Mesendoderm (in vitro differentiated cells): Measurements from ENCODE around the gene DNAJA3.

Source experiments
- DNase-seq: peaks from one replicate; pipeline ENCODE4 v3.0.0; 2013
- H2AK5ac ChIP-seq: 2 replicates; pipeline ENCODE4 v1.6.1; 2013; ENCODE audit warnings: low read length, inconsistent platforms
- H2BK120ac ChIP-seq: 2 replicates; pipeline ENCODE4 v1.6.1; 2013; ENCODE audit warnings: low read depth, mild to moderate bottlenecking, low read length, moderate library complexity, mixed read lengths
- H2BK15ac ChIP-seq: replicated peaks from 2 replicates; pipeline ENCODE4 v1.6.1; 2013; ENCODE audit warnings: low read depth, mild to moderate bottlenecking, moderate library complexity
- H2BK5ac ChIP-seq: 2 replicates; pipeline ENCODE4 v1.6.1; 2013; ENCODE audit warnings: low read length, inconsistent platforms
- H3K18ac ChIP-seq: 2 replicates; pipeline ENCODE4 v1.6.1; 2013; ENCODE audit warnings: mild to moderate bottlenecking, low read length, mixed read lengths
- H3K23ac ChIP-seq: one replicate; pipeline ENCODE4 v1.6.1; 2013; ENCODE audit warnings: low read length
- H3K27ac ChIP-seq: 2 replicates; pipeline ENCODE4 v1.5.1; 2013; ENCODE audit warnings: low read depth, mild to moderate bottlenecking, inconsistent platforms, low read length, moderate library complexity
- H3K27me3 ChIP-seq: 2 replicates; pipeline ENCODE4 v1.6.1; 2013; ENCODE audit warnings: low read length, control low read depth, mild to moderate bottlenecking, inconsistent platforms; ENCODE audit not compliant: insufficient read depth, poor library complexity
- H3K36me3 ChIP-seq: 2 replicates; pipeline ENCODE4 v1.6.1; 2013; ENCODE audit warnings: low read length, inconsistent platforms; ENCODE audit not compliant: control insufficient read depth, insufficient read depth
- H3K4ac ChIP-seq: one replicate; pipeline ENCODE4 v1.6.1; 2013; ENCODE audit warnings: low read depth, mild to moderate bottlenecking, low read length, moderate library complexity
- H3K4me1 ChIP-seq: 2 replicates; pipeline ENCODE4 v1.6.1; 2013; ENCODE audit warnings: low read depth, low read length, inconsistent platforms; ENCODE audit not compliant: control insufficient read depth
- H3K4me2 ChIP-seq: 2 replicates; pipeline ENCODE4 v1.6.1; 2013; ENCODE audit warnings: low read length
- H3K4me3 ChIP-seq: 2 replicates; pipeline ENCODE4 v1.5.1; 2013; ENCODE audit warnings: mild to moderate bottlenecking, low read length
- H3K56ac ChIP-seq: one replicate; pipeline ENCODE4 v1.6.1; 2013; ENCODE audit warnings: low read length
- H3K79me1 ChIP-seq: 2 replicates; pipeline ENCODE4 v1.6.1; 2013; ENCODE audit warnings: low read length, inconsistent platforms
- H3K79me2 ChIP-seq: 2 replicates; pipeline ENCODE4 v1.6.1; 2013; ENCODE audit warnings: mild to moderate bottlenecking, low read length; ENCODE audit not compliant: control insufficient read depth, insufficient read depth
- H3K9ac ChIP-seq: 2 replicates; pipeline ENCODE4 v1.6.1; 2013; ENCODE audit warnings: low read length, inconsistent platforms
- H4K5ac ChIP-seq: one replicate; pipeline ENCODE4 v1.6.1; 2013; ENCODE audit warnings: low read length
- H4K8ac ChIP-seq: one replicate; pipeline ENCODE4 v1.6.1; 2013; ENCODE audit warnings: low read depth, mild to moderate bottlenecking, control low read depth, low read length, moderate library complexity
- WGBS: extraction: QIAGEN DNeasy Blood & Tissue Kit; methylation state at CpG from one replicate; pipeline ENCODE4 v1.1.7; 2013; ENCODE audit warnings: low lambda C conversion rate, missing lambda C conversion rate; ENCODE audit not compliant: insufficient coverage; ENCODE audit errors: extremely low coverage; 5-methylcytosine and 5-hydroxymethylcytosine counted together

The DNAJA3 gene

DNA sequence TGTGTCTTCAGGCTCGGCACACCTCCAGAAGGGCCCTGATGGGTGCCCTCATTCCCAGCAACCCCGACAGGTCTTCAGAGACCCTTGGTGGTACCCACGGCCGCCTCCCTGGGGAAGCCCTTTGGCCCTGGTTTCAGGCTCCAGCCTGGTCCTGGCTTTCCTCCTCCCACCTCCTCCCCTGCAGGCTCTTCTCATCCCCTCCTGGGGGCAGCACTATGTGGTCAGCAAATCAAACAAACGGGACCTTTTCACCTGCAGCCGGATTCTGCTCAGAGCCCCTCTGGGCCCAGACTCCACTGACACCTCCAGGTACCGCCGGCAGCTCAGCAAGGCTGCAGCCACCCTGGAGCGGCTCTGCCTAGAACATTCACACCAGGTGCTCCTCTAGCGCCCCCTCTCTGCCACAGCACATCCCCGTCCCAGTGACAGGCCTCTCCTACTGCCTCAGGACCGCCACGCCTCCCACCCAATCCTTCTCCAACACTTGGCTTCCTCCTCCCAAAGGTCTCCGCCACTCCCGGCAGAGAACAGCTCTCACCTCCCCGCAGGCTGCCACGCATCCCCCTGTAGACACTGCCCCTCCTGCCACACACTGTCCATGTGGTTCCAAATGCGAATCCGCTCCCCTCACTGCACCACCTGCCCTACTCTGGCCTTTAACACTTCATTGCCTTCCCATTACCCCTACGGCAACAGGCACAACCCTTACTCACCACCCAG lies 21.3 kb upstream of the DNAJA3 start:
- no peak overlapping the region for H2AK5ac ChIP-seq
- WGBS = no CpG with 5 or more reads among the region's 20 CpGs
- peak; percentile 89 for DNase-seq

DNA sequence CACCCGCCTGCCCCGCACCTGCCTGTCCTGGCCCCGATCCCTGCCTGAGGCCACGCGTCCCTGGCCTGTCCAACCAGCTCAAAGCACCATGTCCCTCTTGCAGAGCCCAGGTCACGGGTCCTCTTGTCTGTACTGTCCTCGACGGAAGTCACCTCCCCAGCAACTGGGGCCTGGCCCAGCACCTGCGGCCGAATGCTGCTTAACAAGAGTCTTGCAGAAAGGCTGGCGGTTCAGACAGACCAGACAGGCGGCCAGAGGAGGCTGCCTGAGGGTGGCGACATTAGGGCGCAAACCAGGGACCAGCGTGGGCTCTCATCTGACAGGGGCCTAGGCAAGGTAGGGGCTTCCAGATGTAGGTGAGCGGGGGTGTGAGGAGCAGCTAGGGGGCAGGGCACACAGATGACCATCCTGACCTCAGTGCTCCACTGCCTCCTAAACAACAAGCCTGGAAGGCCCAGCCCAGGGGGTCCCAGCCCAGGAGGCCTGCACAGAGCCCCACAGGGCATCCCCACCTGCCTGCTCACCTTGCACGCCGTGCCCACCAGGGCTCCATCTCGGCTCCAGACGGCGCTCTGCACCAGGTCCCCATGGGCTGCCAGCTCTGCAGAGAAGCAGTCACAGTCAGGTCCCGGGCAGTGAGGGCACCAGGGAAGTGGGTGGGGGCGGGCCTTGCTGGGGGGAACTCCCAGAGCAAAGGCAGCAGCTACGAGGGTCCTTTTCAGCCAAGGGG lies 20.5 kb upstream of the DNAJA3 start:
- Histone ChIP-seq H3K9ac (no peak overlapping the region), H3K4me1 (no peaks in the 10 kb centered on the region), H2BK120ac (no peak overlapping the region), H4K8ac (no peak overlapping the region), H3K4me3 (no peak overlapping the region), H2BK15ac (no peak overlapping the region), H3K18ac (no peak overlapping the region), H3K4ac (no peak overlapping the region), H3K36me3 (no peaks in the 10 kb centered on the region), H3K23ac (no peak overlapping the region), H3K79me1 (no peaks in the 10 kb centered on the region), H3K79me2 (no peaks in the 10 kb centered on the region), H4K5ac (no peak overlapping the region), H2AK5ac (no peak overlapping the region), H3K27ac (no peak overlapping the region), H2BK5ac (no peak overlapping the region), H3K4me2 (no peak overlapping the region), H3K27me3 (no peaks in the 10 kb centered on the region), H3K56ac (no peak overlapping the region)
- DNase-seq = no peak
- WGBS = no CpG with 5 or more reads among the region's 24 CpGs

More for the DNA sequence above, 21.3 kb upstream of the DNAJA3 start:
- H3K9ac ChIP-seq = no peak overlapping the region
- no peak overlapping the region for H3K27ac ChIP-seq
- H3K27me3 ChIP-seq = no peaks in the 10 kb centered on the region
- H3K36me3 ChIP-seq = no peaks in the 10 kb centered on the region
- H3K4me1 ChIP-seq = no peaks in the 10 kb centered on the region
- no peaks in the 10 kb centered on the region for H3K79me2 ChIP-seq
- H4K5ac ChIP-seq = no peak overlapping the region
- H3K79me1 ChIP-seq = no peaks in the 10 kb centered on the region
- H2BK120ac ChIP-seq = no peak overlapping the region
- no peak overlapping the region for H2BK15ac ChIP-seq
- H2BK5ac ChIP-seq = no peak overlapping the region
- H3K18ac ChIP-seq = no peak overlapping the region
- no peak overlapping the region for H3K4me3 ChIP-seq
- no peak overlapping the region for H4K8ac ChIP-seq
- no peak overlapping the region for H3K23ac ChIP-seq
- H3K4me2 ChIP-seq = no peak overlapping the region
- no peak overlapping the region for H3K56ac ChIP-seq
- H3K4ac ChIP-seq = no peak overlapping the region

DNA sequence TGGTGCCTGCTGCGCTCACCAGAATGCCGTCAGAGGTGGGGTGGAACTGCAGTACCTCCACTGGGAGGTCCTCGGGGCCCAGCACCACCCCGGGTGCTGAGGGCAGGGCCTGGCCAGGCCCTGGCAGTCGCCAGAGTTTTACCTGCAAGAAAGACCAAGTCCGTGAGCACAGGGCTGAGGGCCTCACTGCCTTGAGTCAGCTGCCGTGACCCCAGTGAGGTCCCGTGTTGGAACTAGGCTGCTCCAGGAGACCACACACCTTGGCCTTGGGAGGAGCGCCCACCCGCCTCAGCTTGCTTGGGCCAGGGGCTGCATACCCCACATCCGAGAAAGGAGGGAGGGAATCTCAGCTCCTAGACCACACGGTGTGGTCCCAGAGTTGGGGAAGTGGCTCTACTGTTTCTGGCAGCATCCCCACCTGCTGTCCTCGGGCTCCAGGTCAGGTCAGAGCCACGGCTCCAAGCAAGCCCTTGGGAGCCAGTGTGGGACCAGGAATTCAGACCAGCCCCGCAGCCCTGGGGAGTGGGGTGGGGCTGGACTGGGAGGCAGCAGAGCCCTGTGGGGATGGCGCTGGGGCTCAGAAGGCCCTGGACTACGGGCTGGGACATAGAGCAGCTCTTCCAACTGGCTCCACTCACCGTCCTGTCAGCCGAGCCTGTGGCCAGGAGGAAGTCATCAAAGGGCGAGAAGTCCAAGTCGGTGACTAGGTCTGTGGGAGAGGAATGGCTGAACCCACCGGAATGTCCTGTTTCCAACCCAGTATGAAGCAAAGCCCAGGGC lies 17.9 kb upstream of the DNAJA3 start:
- no peak overlapping the region for H3K4me2 ChIP-seq
- H3K4me3 ChIP-seq = no peak overlapping the region
- no peak overlapping the region for H2BK5ac ChIP-seq
- no peak overlapping the region for H2AK5ac ChIP-seq
- H3K27me3 ChIP-seq = no peaks in the 10 kb centered on the region
- no peaks in the 10 kb centered on the region for H3K79me2 ChIP-seq
- H3K79me1 ChIP-seq = no peaks in the 10 kb centered on the region
- H2BK15ac ChIP-seq = no peak overlapping the region
- H3K4me1 ChIP-seq = no peaks in the 10 kb centered on the region
- no peak overlapping the region for H3K27ac ChIP-seq
- no peak overlapping the region for H3K23ac ChIP-seq
- no peak overlapping the region for H3K9ac ChIP-seq
- H3K18ac ChIP-seq = no peak overlapping the region
- H2BK120ac ChIP-seq = no peak overlapping the region
- H3K4ac ChIP-seq = no peak overlapping the region
- H4K8ac ChIP-seq = no peak overlapping the region
- WGBS = no CpG with 5 or more reads among the region's 22 CpGs
- no peak overlapping the region for H3K56ac ChIP-seq
- no peak overlapping the region for H4K5ac ChIP-seq
- DNase-seq = no peak
- no peaks in the 10 kb centered on the region for H3K36me3 ChIP-seq

DNA sequence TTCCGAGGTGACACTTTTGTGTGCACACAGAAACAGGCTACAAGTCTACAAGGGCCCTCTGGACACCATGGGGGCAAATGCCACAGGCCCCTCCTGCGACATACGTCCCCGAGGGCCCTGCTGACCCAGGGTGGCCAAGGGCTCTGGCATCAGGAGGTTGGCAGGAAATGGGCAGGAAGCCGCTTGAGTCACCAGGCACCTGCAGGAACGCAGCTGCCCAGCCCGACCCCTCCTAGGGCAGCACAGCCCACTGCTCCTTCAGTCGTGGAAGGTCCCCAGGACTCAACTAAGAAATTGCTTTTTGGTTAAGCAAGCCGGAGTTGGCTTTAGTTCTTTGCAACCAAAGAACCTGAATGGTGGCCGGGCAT lies 17.4 kb upstream of the DNAJA3 start:
- no peak overlapping the region for H3K4me2 ChIP-seq
- no peaks in the 10 kb centered on the region for H3K27me3 ChIP-seq
- no peaks in the 10 kb centered on the region for H3K4me1 ChIP-seq
- no peak overlapping the region for H3K4me3 ChIP-seq
- no peak overlapping the region for H4K8ac ChIP-seq
- no peaks in the 10 kb centered on the region for H3K36me3 ChIP-seq
- H3K56ac ChIP-seq = no peak overlapping the region
- H3K23ac ChIP-seq = no peak overlapping the region
- no peak overlapping the region for H2AK5ac ChIP-seq
- H3K9ac ChIP-seq = no peak overlapping the region
- H4K5ac ChIP-seq = no peak overlapping the region
- H3K18ac ChIP-seq = no peak overlapping the region
- no peak for DNase-seq
- H2BK5ac ChIP-seq = no peak overlapping the region
- no peaks in the 10 kb centered on the region for H3K79me1 ChIP-seq
- H3K27ac ChIP-seq = no peak overlapping the region
- no peak overlapping the region for H2BK120ac ChIP-seq
- WGBS = no CpG with 5 or more reads among the region's 10 CpGs
- no peak overlapping the region for H3K4ac ChIP-seq
- H2BK15ac ChIP-seq = no peak overlapping the region
- no peaks in the 10 kb centered on the region for H3K79me2 ChIP-seq

DNA sequence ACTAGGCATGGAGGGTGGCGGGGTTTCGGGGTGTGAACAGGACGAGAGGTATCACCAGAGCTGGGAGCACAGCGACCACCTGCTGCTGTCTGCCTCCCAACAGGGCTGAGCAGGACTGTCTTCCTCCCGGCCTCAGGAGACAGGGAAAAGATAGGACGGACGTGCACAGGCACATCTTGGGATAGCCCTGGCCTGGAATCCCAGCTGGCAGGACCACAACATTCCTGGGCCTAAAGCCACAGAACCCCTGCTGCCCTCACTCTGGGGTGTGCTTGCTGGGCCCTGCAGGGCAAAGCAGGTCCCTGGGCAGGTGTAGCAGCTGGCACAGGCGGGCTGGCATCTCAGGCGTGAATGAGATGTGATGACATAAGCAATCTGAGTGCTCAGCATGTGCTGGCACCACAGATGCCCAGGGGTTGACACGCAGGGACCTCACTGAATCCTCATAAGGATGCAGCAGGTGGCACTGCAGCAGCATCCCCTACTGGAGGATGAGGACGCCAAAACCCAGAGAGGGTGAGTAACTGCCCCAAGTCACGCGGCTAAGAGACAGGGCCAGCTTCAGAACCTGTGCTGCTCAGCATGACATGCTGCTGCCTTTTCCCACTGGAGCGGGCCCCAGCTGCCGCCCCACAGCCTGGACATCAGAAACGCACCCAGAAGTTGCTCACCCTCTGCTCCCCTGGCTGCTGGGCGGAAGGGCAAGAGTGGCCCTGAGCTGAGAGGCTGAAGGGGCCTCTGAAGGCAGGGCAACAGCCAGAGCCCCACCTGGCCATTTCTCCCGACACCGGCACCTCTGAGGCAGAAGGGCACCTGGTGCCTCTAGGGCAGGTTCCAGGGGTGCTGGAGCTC lies 16.4 kb upstream of the DNAJA3 start:
- no peak overlapping the region for H3K18ac ChIP-seq
- no peak overlapping the region for H4K5ac ChIP-seq
- DNase-seq = no peak
- no peak overlapping the region for H3K27ac ChIP-seq
- H2BK5ac ChIP-seq = no peak overlapping the region
- peaks cover 2% of the 10 kb centered on the region for H3K79me1 ChIP-seq
- no peaks in the 10 kb centered on the region for H3K27me3 ChIP-seq
- no peaks in the 10 kb centered on the region for H3K4me1 ChIP-seq
- H2BK120ac ChIP-seq = no peak overlapping the region
- H4K8ac ChIP-seq = no peak overlapping the region
- H3K36me3 ChIP-seq = no peaks in the 10 kb centered on the region
- no peak overlapping the region for H3K4me3 ChIP-seq
- H3K79me2 ChIP-seq = no peaks in the 10 kb centered on the region
- no peak overlapping the region for H3K4me2 ChIP-seq
- no peak overlapping the region for H2AK5ac ChIP-seq
- H3K23ac ChIP-seq = no peak overlapping the region
- H3K4ac ChIP-seq = no peak overlapping the region
- no CpG with 5 or more reads among the region's 19 CpGs for WGBS
- H2BK15ac ChIP-seq = no peak overlapping the region
- H3K9ac ChIP-seq = no peak overlapping the region
- no peak overlapping the region for H3K56ac ChIP-seq
